ENCODE measurements around the gene SMARCC2. TPM values are rescaled to one million over a fixed set of nuclear protein-coding genes. Genes with fewer than 3 reads are reported as not detected.

SMARCC2 gene
- 55.4 and 57.7 TPM in 2 replicates for total RNA-seq

DNA sequence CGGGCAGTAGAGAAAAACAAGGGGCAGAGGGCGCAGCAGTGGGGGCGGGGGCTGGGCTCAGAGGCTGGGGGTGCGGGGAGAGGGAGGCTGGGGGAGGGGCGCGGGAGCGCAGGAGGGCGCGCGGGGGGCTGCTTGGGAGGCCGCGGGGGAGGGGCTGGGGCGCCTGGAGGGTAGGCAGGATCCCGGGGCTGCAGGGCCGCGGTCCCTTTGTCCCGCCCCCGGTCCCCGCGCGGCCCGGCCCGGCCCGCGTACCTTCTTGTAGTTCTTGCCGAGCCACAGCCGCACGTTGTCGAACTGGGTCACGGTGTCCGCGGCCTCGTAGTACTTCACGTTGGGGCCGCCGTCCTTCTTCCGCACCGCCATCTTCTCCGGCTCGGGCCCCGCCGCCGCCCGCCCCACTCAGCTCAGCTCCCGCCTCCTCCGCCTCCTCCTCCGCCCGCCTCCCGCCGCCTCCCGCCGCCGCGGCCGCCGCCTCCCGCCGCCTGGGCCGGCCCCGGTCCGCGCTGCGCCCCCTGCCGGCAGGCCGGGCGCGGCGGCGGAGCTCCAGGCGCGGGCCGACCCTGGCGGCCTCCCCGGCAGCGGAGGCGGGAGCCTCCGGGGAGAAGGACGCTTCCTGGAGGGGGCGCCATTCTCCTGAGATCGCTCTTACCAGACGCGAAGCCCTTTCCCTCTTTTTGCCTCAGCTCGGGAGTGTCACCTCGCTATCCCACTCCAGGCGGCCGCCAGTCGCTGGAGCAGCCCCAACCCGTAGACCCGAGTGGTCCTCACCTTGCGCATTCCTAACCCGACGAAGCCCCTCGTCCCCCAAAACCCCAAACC is at the start of gene SMARCC2:
TSS of gene SMARCC2 (minus strand) at position 385 of the 819 bp plus-strand sequence. CDS start at position 363, 22 bp downstream.

DNA sequence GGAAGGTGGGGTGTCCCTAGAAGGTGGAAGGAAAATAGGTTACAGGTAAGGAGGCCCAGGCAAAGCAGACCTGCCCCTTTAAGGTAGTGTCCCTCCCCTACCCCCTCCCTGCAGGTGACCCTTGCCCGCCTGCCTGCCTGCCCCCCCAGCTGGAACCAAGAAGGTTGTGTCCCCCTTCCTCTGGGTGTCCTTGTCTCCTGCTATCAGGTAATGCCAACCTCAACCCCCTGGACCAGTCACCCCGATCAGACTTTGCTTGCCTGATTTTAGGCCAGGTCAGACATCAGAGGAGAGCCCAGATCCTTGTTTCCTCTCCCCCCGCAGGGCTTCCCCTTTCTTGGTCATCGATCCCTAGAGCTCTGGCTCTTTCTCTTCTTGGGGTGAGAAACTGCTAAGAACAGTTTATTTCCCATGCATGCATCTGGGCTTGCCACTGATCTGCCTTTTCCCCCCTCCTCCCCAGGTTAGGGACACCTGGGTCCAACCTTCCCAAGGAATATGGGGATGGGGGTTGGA is 40.7 kb upstream of the SMARCC2 start, which contains the start of gene SLC39A5:
TSS of gene SLC39A5 (plus strand) at position 136 of the 516 bp plus-strand sequence. CDS start 1,224 bp downstream, outside the sequence.

GRCh38 chr12:56224102-56224701 is 34.9 kb upstream of the SMARCC2 start, which contains the start of gene NABP2:
NABP2 (plus strand) TSS chr12:56224342; CDS start chr12:56224857, 515 bp downstream.

DNA sequence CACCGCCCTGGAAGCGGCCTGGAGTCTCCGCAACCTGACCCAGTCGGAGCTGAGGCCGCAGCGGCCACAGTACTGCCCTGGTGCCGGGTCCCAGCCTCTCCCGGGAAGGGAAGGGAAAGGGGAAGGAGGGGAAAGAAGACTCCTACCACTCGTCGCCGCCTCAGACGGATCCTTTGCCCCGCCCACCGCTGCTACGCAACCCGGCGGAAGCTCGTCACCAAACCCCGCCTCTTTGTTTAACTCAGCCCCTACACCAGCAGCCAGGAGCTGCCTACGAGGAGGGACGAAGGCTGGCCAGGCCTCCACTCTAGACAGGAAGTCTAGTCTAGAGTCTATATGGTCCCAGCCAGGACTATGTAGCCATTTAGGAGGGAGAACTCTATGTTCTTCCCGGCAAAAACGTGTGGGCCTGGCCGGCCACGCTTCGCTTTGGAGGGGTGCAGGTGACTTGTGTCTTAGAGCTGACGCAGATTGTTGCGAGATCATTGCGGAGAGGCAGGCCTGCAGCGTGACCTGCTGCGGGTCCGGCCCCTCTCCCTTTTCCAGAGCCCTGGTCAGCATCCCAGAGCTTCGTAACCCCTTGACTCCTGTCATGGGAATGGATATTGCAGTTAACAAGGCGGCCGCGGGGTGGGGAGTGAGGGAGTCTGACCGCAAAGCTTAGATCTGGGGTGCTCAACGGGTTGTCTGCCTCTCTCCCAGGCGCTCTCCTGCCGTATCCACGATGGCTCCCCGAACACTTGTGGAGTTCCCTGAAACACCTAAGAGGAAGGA is 32.7 kb upstream of the SMARCC2 start, which contains the start of gene RNF41:
TSS of gene RNF41 (minus strand) at position 166 of the 774 bp plus-strand sequence. CDS start 7,875 bp downstream, outside the sequence.

DNA sequence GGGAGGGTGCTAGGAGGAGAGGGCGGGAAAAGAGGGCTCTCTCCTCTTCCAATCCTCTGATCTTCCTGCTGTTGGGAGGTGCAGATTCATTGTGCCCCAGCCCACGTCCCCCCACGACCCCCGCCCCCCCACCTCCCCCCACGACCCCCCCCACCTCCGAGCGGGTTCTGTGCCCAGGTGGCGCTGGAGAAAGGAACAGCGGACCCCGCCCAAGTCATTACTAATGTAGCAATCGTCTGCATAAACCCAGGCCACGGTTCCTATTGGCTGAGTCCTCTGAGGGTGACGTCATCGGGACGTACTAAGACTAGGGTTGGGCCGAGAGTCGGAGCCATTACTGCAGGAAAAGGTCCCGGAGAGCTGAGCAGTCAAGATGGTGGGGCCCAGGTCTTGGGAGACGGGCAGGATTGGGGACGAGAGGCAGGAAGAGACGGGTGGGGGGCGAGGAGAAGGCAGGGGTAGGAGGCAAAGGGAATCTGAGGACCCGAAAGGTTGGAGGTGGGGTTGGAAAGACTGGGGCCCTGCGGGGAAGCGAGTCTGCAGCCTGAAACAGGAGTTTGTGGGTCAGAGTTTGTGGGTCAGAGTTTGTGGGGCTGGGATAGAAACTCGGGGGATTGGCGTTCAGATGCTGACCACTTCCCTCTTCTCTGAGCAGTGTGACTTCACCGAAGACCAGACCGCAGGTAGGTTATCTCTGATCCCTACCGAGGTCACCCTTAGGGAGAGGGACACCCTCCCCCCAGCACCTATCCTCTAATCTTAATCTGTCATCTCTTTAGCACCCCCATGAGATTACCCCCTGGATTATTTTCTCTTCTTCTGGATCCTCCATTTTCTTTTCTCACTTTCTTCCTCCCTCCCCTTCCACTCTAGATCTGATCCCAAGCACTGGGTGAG is 31.0 kb downstream of the SMARCC2 start, which contains the start of gene MYL6:
TSS of gene MYL6 (plus strand) at position 331 of the 897 bp plus-strand sequence. CDS start at position 374, 43 bp downstream.

DNA sequence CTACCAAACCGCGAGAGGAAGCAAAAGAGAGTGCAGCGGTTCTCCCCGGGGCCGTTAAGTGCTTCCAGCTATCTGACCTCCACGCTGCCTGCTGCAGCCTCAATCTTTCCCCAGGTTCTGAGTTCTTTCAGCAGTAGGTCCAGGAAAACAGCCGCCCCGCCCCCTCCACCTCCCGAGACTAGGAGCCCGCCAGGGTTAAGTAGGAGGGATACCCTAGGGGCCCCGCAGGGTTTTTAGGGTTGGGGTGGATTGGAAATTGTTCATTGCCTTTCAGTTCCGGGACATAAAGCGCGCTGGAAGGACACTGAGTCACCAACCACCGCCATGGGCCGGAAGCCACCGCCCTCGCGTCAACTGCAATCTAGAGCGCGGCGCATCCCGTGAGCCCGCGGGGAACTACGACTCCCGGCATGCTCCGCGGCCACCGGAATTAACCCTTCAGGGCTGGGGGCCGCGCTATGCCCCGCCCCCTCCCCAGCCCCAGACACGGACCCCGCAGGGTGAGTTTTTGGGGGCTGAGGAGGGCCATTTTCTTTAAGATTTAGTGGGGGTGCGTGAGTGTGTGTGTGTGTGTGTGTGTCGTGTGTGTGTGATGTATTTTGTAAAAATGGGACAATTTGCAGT is 37.0 kb downstream of the SMARCC2 start, which contains the start of gene MYL6B:
TSS of gene MYL6B (plus strand) at position 456 of the 624 bp plus-strand sequence. CDS start 1,332 bp downstream, outside the sequence.

DNA sequence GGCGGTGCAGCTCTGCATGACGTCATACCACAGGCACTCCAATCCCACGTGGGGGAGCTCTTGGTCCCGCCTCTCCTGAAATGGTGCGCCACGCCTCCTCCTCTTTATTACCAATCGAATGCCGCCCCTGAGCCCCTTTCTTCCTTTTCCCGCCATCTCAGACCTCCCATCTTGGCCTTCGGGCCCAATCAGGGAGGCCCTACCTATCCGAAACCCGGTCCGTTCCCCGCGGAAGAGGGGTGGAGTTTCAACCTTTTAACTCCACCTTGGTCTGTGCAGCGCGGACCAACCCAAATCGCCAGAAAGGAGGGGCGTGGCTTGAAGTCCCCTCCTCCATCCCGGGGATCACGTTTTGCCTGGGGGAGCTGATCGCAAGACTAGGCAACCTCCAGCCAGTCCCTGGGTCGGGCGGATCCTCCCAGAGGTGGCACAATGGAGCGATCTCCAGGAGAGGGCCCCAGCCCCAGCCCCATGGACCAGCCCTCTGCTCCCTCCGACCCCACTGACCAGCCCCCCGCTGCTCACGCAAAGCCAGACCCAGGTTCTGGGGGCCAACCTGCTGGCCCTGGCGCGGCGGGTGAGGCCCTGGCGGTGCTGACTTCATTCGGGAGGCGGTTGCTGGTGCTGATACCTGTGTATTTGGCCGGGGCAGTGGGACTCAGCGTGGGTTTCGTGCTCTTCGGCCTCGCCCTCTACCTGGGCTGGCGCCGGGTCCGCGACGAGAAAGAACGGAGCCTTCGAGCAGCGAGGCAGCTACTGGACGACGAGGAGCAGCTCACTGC is 61.2 kb downstream of the SMARCC2 start, which contains the start of gene ESYT1:
TSS of gene ESYT1 (plus strand) at position 380 of the 782 bp plus-strand sequence. CDS start at position 433, 53 bp downstream.

DNA sequence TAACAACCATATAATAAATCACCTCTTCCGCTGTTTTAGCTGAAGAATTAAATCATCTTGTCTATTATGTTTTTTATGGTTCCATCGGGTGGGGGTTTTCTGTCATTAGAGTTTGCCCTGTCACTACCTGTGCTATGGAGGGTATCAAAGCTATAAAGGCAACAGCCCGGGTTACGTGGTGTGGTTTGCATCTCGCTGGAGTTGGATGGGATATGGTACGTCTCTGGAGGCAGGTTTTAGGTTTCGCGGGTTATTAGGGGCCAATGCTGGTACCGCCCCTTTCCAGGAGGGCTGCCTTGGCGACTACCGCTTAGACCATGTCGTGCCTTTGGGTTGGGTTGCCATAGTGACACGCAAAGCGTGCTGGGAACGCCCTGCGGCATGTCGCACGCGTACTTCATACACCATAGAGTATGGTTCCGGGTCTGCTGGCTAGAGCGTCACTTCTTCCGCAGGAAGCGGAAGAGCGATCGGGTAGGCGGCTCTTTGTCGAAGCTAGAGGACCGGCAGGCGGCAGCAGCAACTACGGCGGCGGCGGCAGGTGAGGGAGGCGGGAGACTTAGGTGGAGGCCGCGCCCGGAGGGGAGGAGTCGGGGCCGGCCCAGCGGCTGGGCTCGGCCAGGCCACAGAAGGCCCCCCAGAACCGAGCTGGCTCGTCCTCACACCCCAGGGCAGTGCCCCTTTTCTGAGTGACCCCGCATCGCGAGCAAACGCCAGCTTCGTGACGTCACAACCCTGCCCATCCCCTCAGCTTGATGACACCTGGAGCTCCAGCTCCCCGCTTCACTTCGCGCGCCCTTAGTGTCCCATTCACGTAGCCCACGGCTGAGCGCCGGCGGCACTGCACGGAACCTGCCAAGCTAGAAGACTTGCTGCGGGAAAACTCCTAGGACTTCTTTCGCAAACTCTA is 71.2 kb downstream of the SMARCC2 start, which contains the start of gene ZC3H10:
TSS of gene ZC3H10 (plus strand) at position 489 of the 910 bp plus-strand sequence. CDS start 2,297 bp downstream, outside the sequence.

DNA sequence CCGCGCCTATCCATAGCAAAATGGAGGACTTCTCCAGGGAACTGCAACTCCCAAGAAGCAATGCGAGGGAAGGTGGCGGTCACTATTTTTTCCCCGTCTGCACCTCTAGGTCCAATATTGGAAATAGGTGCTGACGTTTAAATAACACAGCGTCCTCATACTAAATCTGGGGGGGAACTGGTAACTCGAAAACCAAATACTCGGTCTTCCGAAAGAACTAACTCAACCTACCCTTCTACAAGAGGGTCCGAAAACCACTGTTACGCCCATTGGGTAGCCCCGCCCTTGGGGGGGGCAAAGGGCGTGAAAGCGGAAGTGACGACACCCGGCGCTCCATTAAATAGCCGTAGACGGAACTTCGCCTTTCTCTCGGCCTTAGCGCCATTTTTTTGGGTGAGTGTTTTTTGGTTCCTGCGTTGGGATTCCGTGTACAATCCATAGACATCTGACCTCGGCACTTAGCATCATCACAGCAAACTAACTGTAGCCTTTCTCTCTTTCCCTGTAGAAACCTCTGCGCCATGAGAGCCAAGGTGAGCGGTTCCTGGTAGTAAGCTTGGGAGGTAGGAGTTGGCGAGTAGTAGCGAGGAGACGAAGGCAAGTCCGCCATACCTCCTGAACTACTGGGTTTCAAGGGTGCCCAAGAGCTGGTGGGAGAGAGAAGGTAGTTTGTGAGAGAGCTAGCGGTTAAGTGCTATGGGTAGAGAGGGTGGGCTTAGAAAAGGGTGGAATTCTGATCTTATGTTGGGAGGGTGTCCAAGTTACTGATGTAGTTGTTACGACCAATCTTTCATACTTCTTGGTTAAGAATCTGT is 72.8 kb downstream of the SMARCC2 start, which contains the start of gene RPL41:
TSS of gene RPL41 (plus strand) at position 367 of the 815 bp plus-strand sequence.

Other genes with a start within 250 kb of the SMARCC2 start
- 0.65 and 0.76 TPM in 2 replicates for gene PMEL, start 223.4 kb downstream of the SMARCC2 start, total RNA-seq
- gene CDK2, start 222.7 kb downstream of the SMARCC2 start, total RNA-seq: 8.9 and 20.2 TPM in 2 replicates
- gene RAB5B, start 215.4 kb downstream of the SMARCC2 start, total RNA-seq: 64.1 and 80.2 TPM in 2 replicates
- 12.6 and 13.0 TPM in 2 replicates for gene SUOX, start 192.2 kb downstream of the SMARCC2 start, total RNA-seq
- 2.4 and 2.7 TPM in 2 replicates for gene IKZF4, start 168.4 kb downstream of the SMARCC2 start, total RNA-seq
- 30.0 and 59.0 TPM in 2 replicates for gene RPS26, start 147.6 kb downstream of the SMARCC2 start, total RNA-seq
- gene ERBB3, start 109.3 kb downstream of the SMARCC2 start, total RNA-seq: 0.10 and 0.52 TPM in 2 replicates
- 82.9 and 117 TPM in 2 replicates for gene PA2G4, start 84.9 kb downstream of the SMARCC2 start, total RNA-seq
- 1,763 and 2,202 TPM in 2 replicates for gene RPL41, start 72.8 kb downstream of the SMARCC2 start, total RNA-seq
- 5.3 and 5.5 TPM in 2 replicates for gene ZC3H10, start 71.2 kb downstream of the SMARCC2 start, total RNA-seq
- gene ESYT1, start 61.2 kb downstream of the SMARCC2 start, total RNA-seq: 237 and 257 TPM in 2 replicates
- gene MYL6B, start 36.9 kb downstream of the SMARCC2 start, total RNA-seq: 56.4 and 58.6 TPM in 2 replicates
- 850 and 1,190 TPM in 2 replicates for gene MYL6, start 31.1 kb downstream of the SMARCC2 start, total RNA-seq
- 154 and 182 TPM in 2 replicates for gene RNF41, start 32.4 kb upstream of the SMARCC2 start, total RNA-seq
- gene NABP2, start 34.9 kb upstream of the SMARCC2 start, total RNA-seq: 25.4 TPM in 2 replicates
- 0.20 and 0.40 TPM in 2 replicates for gene SLC39A5, start 40.6 kb upstream of the SMARCC2 start, total RNA-seq
- 30.0 and 41.4 TPM in 2 replicates for gene ANKRD52, start 68.9 kb upstream of the SMARCC2 start, total RNA-seq
- gene COQ10A, start 77.5 kb upstream of the SMARCC2 start, total RNA-seq: 6.3 and 8.2 TPM in 2 replicates
- gene CS, start 110.8 kb upstream of the SMARCC2 start, total RNA-seq: 133 and 159 TPM in 2 replicates
- 58.6 and 100 TPM in 2 replicates for gene CNPY2, start 126.5 kb upstream of the SMARCC2 start, total RNA-seq
- gene PAN2, start 144.5 kb upstream of the SMARCC2 start, total RNA-seq: 27.6 and 30.9 TPM in 2 replicates
- gene IL23A, start 149.4 kb upstream of the SMARCC2 start, total RNA-seq: not detected in 2 replicates
- 229 and 230 TPM in 2 replicates for gene STAT2, start 170.6 kb upstream of the SMARCC2 start, total RNA-seq
- gene APOF, start 173.4 kb upstream of the SMARCC2 start, total RNA-seq: not detected in 2 replicates